Mucosa of gallbladder (tissue), 1 donor: Measurements from ENCODE around the gene ZNF100. TPM values are rescaled to one million over a fixed set of nuclear protein-coding genes. Genes with fewer than 3 reads are reported as not detected.

Source experiments
- DNase-seq: peaks from one replicate; pipeline ENCODE4 v3.0.0-alpha.2; 2020; ENCODE audit warnings: low spot score
- total RNA-seq: library from RNA; stranded (reverse); gene quantifications from one replicate; pipeline ENCODE4 v1.2.1, GENCODE V29; 2021
- donor health status: DM: no; HTN: no; CAD: no.

ZNF100 gene
- total RNA-seq, 1 donor from 2014 or later, result 7.6 TPM

GRCh38 chr19:21704320-21704719, 63.1 kb downstream of the ZNF100 start:
- no peak for DNase-seq

DNA sequence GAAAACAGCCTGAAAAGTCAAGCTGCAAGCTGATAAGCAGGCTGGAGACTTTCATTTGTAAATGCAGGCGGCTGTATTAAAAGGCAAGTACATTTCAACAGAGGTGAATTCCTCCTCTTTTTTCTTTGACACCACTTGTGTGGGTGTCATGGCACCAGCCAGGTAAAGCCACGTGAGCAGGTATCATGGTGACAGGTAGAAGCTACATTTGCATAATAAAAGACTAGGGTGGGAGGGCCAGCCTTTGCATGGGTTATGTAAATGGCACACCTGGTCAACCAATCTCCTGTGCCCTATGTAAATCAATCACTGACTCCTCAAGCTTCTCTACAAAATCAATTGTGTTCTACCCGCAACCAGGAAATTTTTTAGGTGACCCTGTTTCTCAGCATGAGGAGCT, 68.2 kb downstream of the ZNF100 start:
- no peak for DNase-seq

DNA sequence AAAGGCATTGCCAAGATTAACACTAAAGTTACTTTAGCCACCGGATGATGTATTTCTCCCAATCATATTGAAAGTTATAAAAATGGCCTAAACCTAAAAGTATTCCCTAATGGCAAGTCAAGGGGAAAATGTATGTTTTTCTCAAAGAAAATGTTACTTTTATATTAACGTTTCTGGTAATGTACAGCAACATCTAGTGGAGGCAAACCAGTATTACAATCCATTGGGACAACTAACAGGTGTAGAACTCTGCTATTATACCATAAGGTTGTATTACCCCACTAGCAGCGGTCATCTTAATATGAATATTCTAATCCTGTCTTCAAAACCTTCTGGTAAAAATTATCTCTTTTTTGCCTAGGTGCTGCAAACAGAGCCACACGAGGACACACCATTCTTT, 69.2 kb downstream of the ZNF100 start:
- DNase-seq, result no peak

- no peak for DNase-seq
These were observed 69.7 kb downstream of the ZNF100 start for GRCh38 chr19:21697698-21698097.

DNA sequence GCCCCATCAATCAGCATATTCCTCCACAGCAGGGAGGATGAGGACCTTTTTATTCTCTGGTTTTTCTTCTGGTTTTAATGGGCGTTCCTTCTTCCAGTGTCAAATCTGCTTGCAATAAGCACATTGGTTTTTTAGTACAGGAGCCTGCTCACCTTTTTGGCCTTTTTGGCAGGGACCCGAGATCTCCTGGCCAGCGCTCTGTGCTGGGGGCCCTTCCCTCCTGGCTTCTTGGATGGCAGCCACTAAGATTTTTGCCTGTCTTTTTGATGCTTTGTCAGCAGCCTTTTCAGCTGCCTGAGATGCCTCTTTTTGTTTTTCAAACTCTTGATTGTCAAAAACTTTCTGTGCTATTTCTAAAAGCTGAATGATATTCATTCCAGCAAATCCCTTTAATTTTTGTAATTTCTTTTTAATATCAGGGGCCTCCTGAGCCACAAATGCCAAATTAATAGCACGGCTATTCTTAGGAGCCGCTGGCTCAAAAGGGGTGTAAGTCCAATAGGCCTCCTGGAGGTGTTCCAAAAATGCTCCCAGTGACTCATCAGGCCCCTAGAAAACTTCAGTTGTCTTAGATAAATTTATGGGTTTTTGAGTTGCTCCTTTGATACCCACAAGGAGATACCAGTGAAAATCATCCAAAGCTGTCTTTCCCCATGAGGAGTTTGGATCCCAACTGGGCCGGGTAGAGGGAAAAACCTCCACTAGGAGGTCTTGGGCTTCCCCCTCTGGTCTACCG, 73.0 kb downstream of the ZNF100 start:
- DNase-seq, result no peak

DNA sequence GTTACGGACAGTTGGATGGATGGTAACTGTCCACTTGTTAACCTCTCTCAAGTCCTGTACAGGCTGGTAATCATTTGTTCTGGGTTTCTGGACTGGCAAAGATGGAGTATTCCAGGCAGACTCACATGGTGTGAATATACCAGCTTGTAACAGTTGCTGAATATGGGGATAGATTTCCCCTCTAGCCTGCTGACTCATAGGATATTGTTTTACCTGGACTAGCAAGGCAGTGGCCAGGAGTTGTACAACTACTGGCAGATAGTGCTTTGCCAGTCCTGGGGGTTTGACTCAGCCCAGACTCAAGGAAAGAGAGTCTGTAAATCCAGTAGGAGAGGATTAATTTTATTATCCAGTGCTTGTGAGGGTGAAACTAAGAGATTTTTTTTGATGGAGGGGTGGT, 74.0 kb downstream of the ZNF100 start:
- no peak for DNase-seq

- DNase-seq, result no peak
These were observed 75.7 kb downstream of the ZNF100 start for GRCh38 chr19:21691661-21692060.

GRCh38 chr19:21688464-21688863, 78.9 kb downstream of the ZNF100 start:
- no peak for DNase-seq

DNA sequence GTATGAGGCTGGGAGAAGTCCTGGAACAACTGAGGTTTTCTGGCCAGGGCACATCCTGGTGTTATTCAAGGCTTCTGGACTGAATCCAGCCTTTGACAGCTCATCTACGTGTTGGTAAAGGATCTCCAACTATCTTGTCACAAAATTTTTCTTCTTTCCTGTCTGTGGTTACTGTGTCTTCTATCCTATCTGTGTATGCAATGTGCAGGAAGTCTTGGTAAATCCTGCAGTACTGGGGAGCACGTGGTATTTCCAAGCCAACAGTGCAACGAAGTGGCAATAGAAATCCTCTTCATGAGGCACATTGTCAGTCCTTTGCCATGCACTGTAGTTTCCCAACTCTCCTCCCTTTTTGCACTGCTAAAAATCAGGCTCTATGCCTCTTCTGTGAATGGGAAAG, 86.7 kb downstream of the ZNF100 start:
- DNase-seq, result no peak

- no peak for DNase-seq
These were observed 87.4 kb downstream of the ZNF100 start for GRCh38 chr19:21680026-21680425.

- DNase-seq, result no peak
These were observed 89.5 kb downstream of the ZNF100 start for GRCh38 chr19:21677696-21678418.

DNA sequence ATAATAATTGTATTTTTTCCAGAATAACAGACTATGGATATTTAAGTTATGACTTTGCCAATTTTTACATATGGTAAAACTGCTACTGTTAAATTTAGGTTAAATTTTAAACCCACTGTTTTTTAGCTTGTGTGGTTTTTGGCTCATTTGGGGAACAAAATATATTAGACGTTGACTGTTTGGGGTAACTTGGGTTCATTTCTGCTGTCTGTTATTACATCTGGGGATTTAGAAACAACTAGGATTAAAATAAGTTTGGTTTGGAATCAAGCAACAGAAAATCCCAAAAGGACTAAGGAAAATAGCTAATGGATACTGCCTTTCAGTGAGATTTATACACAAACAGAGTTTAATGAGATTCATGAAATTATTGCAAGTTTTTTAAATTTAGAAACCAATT, 92.9 kb downstream of the ZNF100 start:
- no peak for DNase-seq

DNA sequence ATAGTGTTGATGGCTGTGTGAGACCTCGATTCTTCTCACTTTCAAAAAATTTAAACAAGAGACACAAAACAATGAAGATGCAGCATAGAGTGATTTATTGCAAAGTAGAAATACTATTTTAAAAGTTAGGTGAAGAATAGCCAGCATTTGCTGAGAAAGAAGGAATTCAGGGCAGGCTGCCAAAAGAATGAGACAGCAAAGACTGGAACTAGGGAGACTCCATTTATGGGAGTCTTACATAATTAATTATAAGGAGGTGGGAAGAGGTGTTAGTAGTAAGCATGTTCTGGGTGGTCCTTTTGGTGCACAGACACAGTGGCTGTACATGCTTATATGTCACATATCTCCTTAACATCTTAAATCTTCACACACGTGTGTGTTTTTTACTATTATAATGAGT, 93.9 kb downstream of the ZNF100 start:
- peak; percentile 20 for DNase-seq

Other genes with a start within 250 kb of the ZNF100 start
- 20.7 TPM for gene ZNF43, start 68.6 kb upstream of the ZNF100 start, total RNA-seq
- gene ZNF208, start 243.4 kb upstream of the ZNF100 start, total RNA-seq, result 9.0 TPM